IMR-90 (cell line): Measurements from ENCODE around the gene MAEA. TPM values are rescaled to one million over a fixed set of nuclear protein-coding genes. Genes with fewer than 3 reads are reported as not detected.

Source experiments
- ATAC-seq: fragments of 200-7000 bp; cut with Tn5 transposase; 2 replicates; pipeline ENCODE4 v1.9.1; 2020; ENCODE audit warnings: low read depth, mild to moderate bottlenecking, moderate library complexity
- BruUV-seq: library from RNA; stranded (reverse); fragments of 400-500 nt; replicated peaks from 2 replicates; lab custom pipeline; 2021; lab: Mats Ljungman, UMichigan
- CTCF ChIA-PET: fragments of 300-600 bp; formaldehyde crosslinking; extraction: SDS; loops from one replicate; lab custom pipeline; 2021; ENCODE audit warnings: antibody characterized with exemption; lab: Yijun Ruan, JAX
- POLR2A ChIA-PET: fragments of 300-600 bp; sonication (Branson Sonifier 250); formaldehyde crosslinking; loops from one replicate; lab custom pipeline; 2022; ENCODE audit warnings: antibody characterized with exemption; ENCODE audit not compliant: unreplicated experiment; lab: Charles Lee
- DNase-seq: peaks from one replicate; pipeline ENCODE4 v3.0.0; 2013
- H2AFZ ChIP-seq: replicated peaks from 2 replicates; pipeline ENCODE3; 2013; ENCODE audit warnings: low read length, mild to moderate bottlenecking; ENCODE audit not compliant: poor library complexity
- H2AK5ac ChIP-seq: 2 replicates; pipeline ENCODE4 v1.6.1; 2013; ENCODE audit warnings: low read depth, low read length, inconsistent platforms
- H2AK9ac ChIP-seq: replicated peaks from 2 replicates; pipeline ENCODE3; 2013; ENCODE audit warnings: mild to moderate bottlenecking, low read depth, low read length, moderate library complexity; ENCODE audit not compliant: poor library complexity
- H2BK120ac ChIP-seq: 2 replicates; pipeline ENCODE4 v1.6.1; 2013; ENCODE audit warnings: low read depth, low read length, inconsistent platforms
- H2BK15ac ChIP-seq: 3 replicates; pipeline ENCODE4 v1.6.1; 2013; ENCODE audit warnings: low read depth, low read length, inconsistent platforms
- H2BK20ac ChIP-seq: 2 replicates; pipeline ENCODE4 v1.6.1; 2013; ENCODE audit warnings: low read depth, mild to moderate bottlenecking, inconsistent platforms, low read length, moderate library complexity
- H2BK5ac ChIP-seq: 2 replicates; pipeline ENCODE4 v1.6.1; 2013; ENCODE audit warnings: mild to moderate bottlenecking, low read depth, low read length, inconsistent platforms; ENCODE audit not compliant: poor library complexity, severe bottlenecking
- H3K14ac ChIP-seq: replicated peaks from 2 replicates; pipeline ENCODE4 v1.6.1; 2013; ENCODE audit warnings: low read depth, low read length, inconsistent platforms
- H3K18ac ChIP-seq: 2 replicates; pipeline ENCODE4 v1.6.1; 2013; ENCODE audit warnings: low read depth, low read length, control low read depth
- H3K23ac ChIP-seq: 2 replicates; pipeline ENCODE4 v1.6.1; 2013; ENCODE audit warnings: low read depth, low read length, inconsistent platforms
- H3K27ac ChIP-seq: 2 replicates; pipeline ENCODE4 v1.5.1; 2013; ENCODE audit warnings: mild to moderate bottlenecking, control low read depth, low read length; ENCODE audit not compliant: insufficient read depth
- H3K27me3 ChIP-seq: 2 replicates; pipeline ENCODE4 v1.6.1; 2013; ENCODE audit warnings: low read length; ENCODE audit not compliant: control insufficient read depth, insufficient read depth
- H3K36me3 ChIP-seq: 2 replicates; pipeline ENCODE4 v1.6.1; 2013; ENCODE audit warnings: low read length, mixed read lengths; ENCODE audit not compliant: control insufficient read depth, insufficient read depth
- H3K4ac ChIP-seq: 2 replicates; pipeline ENCODE4 v1.6.1; 2013; ENCODE audit warnings: low read depth, low read length, inconsistent platforms
- H3K4me1 ChIP-seq: 2 replicates; pipeline ENCODE4 v1.6.1; 2013; ENCODE audit warnings: low read length, mixed read lengths; ENCODE audit not compliant: control insufficient read depth, insufficient read depth
- H3K4me2 ChIP-seq: 2 replicates; pipeline ENCODE4 v1.6.1; 2013; ENCODE audit warnings: low read depth, mild to moderate bottlenecking, control low read depth, low read length, moderate library complexity
- H3K4me3 ChIP-seq: 2 replicates; pipeline ENCODE4 v1.5.1; 2013; ENCODE audit warnings: low read depth, mild to moderate bottlenecking, control low read depth, low read length, moderate library complexity; ENCODE audit not compliant: insufficient read depth
- H3K56ac ChIP-seq: 2 replicates; pipeline ENCODE4 v1.6.1; 2013; ENCODE audit warnings: low read length, inconsistent platforms; ENCODE audit not compliant: insufficient read depth; ENCODE audit errors: extremely low read depth
- H3K79me1 ChIP-seq, 2 experiments: 2 replicates each; pipeline ENCODE4 v1.6.1; 2013; ENCODE audit warnings: low read length in 2 of 2, inconsistent platforms in 1 of 2, low read depth in 1 of 2
- H3K9ac ChIP-seq: 2 replicates; pipeline ENCODE4 v1.6.1; 2013; ENCODE audit warnings: low read depth, low read length, control low read depth
- H3K9me1 ChIP-seq: 2 replicates; pipeline ENCODE4 v1.6.1; 2013; ENCODE audit warnings: low read length, inconsistent platforms; ENCODE audit not compliant: insufficient read depth
- H3K9me3 ChIP-seq: 2 replicates; pipeline ENCODE4 v1.6.1; 2013; ENCODE audit warnings: low read length; ENCODE audit not compliant: control insufficient read depth, insufficient read depth
- H4K20me1 ChIP-seq: 2 replicates; pipeline ENCODE4 v1.6.1; 2013; ENCODE audit warnings: low read length, inconsistent platforms; ENCODE audit not compliant: insufficient read depth
- H4K5ac ChIP-seq: 2 replicates; pipeline ENCODE4 v1.6.1; 2013; ENCODE audit warnings: mild to moderate bottlenecking, low read depth, low read length, control low read depth
- H4K8ac ChIP-seq, 2 experiments: 2 replicates each; pipeline ENCODE4 v1.6.1; 2013; ENCODE audit warnings: low read depth in 2 of 2, low read length in 2 of 2, control low read depth in 1 of 2, inconsistent platforms in 1 of 2
- H4K91ac ChIP-seq: 2 replicates; pipeline ENCODE4 v1.6.1; 2013; ENCODE audit warnings: low read depth, low read length, inconsistent platforms; ENCODE audit not compliant: insufficient read depth
- BHLHE40 ChIP-seq: fragments of 150-350 bp; IDR thresholded peaks from 2 replicates; pipeline ENCODE4 v1.6.1; 2016; ENCODE audit warnings: mild to moderate bottlenecking, low read depth, low read length
- CHD1 ChIP-seq: IDR thresholded peaks from 2 replicates; pipeline ENCODE4 v1.6.1; 2012; ENCODE audit warnings: low read depth, low read length, improper control_type of control experiment
- ELK1 ChIP-seq: fragments of 150-350 bp; IDR thresholded peaks from 2 replicates; pipeline ENCODE4 v1.6.1; 2016; ENCODE audit warnings: low read depth, mild to moderate bottlenecking, low read length, moderate library complexity, borderline replicate concordance
- MAFK ChIP-seq: IDR thresholded peaks from 2 replicates; pipeline ENCODE4 v1.6.1; 2012; ENCODE audit warnings: low read depth, low read length, improper control_type of control experiment
- MAZ ChIP-seq: IDR thresholded peaks from 2 replicates; pipeline ENCODE4 v1.6.1; 2012; ENCODE audit warnings: low read depth, mild to moderate bottlenecking, low read length, improper control_type of control experiment, moderate library complexity, borderline replicate concordance
- MXI1 ChIP-seq: IDR thresholded peaks from 2 replicates; pipeline ENCODE4 v1.6.1; 2012; ENCODE audit warnings: low read depth, mild to moderate bottlenecking, low read length, moderate library complexity, borderline replicate concordance
- NFE2L2 ChIP-seq: fragments of 150-350 bp; IDR thresholded peaks from 2 replicates; pipeline ENCODE4 v1.6.1; 2016; ENCODE audit warnings: low read depth, mild to moderate bottlenecking, low read length
- POLR2A ChIP-seq: IDR thresholded peaks from 2 replicates; pipeline ENCODE4 v1.6.1; 2012; ENCODE audit warnings: mild to moderate bottlenecking, low read depth, low read length
- RAD21 ChIP-seq: IDR thresholded peaks from 2 replicates; pipeline ENCODE4 v1.6.1; 2012; ENCODE audit warnings: low read length, improper control_type of control experiment
- RCOR1 ChIP-seq: IDR thresholded peaks from 2 replicates; pipeline ENCODE4 v1.6.1; 2012; ENCODE audit warnings: mild to moderate bottlenecking, low read length, improper control_type of control experiment; ENCODE audit not compliant: insufficient replicate concordance
- RFX5 ChIP-seq: IDR thresholded peaks from 2 replicates; pipeline ENCODE4 v1.8.0; 2012; ENCODE audit warnings: low read depth, mild to moderate bottlenecking, low read length, moderate library complexity
- SMC3 ChIP-seq: fragments of 150-350 bp; IDR thresholded peaks from 2 replicates; pipeline ENCODE4 v1.6.1; 2016; ENCODE audit warnings: low read depth, mild to moderate bottlenecking, antibody characterized with exemption, low read length, moderate library complexity
- USF2 ChIP-seq: fragments of 150-350 bp; IDR thresholded peaks from 2 replicates; pipeline ENCODE4 v1.6.1; 2017; ENCODE audit warnings: mild to moderate bottlenecking, antibody characterized with exemption, low read length, low read depth
- WGBS, 2 experiments: methylation state at CpG; one replicate each; pipeline versions ENCODE4 v1.1.5 to v1.1.7; 2013; ENCODE audit warnings: missing lambda C conversion rate in 2 of 2; ENCODE audit not compliant: insufficient read length in 1 of 2; ENCODE audit errors: extremely low coverage in 2 of 2; 5-methylcytosine and 5-hydroxymethylcytosine counted together
- dilution Hi-C: fragments of 300-500 bp; cut with HindIII; formaldehyde crosslinking; loops from one replicate; pipeline ENCODE4 v1.14.3; 2018; ENCODE audit warnings: low sequenced_read_pairs; ENCODE audit not compliant: unreplicated experiment
- in situ Hi-C: fragments of 300-500 bp; cut with MboI; formaldehyde crosslinking; loops from 3 replicates; pipeline ENCODE4 v1.14.3; 2019; ENCODE audit warnings: low sequenced_read_pairs, inconsistent platforms, mixed read lengths
- intact Hi-C: fragments of 100-400 bp; cut with micrococcal nuclease; formaldehyde crosslinking; loops from 2 replicates; pipeline ENCODE4 v1.10.0; 2022
- polyA plus RNA-seq, 3 experiments: library from polyadenylated mRNA; depleted of rRNA; stranded (reverse); fragments of >200 nt; gene quantifications; 2 replicates each; pipeline ENCODE4 v1.2.3, GENCODE V29; 2012; ENCODE audit warnings: low replicate concordance in 1 of 3
- total RNA-seq: library from RNA; depleted of rRNA; stranded (reverse); fragments of >200 nt; gene quantifications from 2 replicates; pipeline ENCODE4 v1.2.3, GENCODE V29; 2012

The MAEA gene
- total and polyA plus RNA-seq, 2 of the 4 experiments (the other 2 are of a cell fraction), result 61.5 to 108 TPM

DNA sequence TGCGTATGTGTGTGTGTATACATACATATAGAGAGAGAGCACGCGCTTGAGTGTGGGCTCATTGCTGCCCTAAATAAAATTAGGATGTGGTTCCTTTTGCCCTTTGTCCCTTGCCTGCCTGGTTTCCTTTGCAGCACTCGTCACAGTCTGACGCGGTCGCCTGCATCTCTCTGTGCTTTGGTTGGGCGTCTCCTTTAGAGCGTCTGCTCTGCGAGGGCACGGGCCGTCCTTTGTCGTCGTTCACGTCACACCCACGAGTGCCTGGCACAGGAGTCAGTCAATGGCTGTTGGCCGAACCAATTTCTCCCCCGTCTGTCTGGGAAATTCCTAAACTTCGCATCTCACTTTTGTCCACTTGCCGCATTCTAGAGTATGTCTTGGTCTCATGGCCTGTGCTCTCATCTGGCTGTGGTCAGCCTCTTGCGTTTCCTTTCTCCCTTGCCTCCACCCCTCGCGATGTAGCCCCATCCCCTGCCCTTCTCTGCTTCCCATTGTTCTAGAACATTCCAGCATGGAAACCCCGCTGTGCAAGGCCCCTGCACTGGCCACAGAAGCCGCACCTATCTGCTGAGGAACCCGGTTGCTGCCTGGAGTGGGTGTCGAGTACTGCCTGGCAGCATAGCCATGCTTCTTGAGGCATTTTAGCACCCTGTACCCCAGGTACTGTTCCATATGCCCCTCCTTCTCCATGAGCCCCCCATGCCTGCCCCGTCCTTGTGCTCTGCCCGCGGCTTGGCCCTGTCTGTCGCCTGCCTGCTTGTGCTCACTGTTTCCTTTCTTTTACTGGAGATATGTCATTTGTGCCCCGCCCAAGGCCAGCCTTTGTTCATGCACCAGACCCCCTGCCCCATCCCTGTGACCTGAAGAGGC lies 8.0 kb downstream of the MAEA start:
- no peak overlapping the region for H2BK20ac ChIP-seq
- POLR2A ChIA-PET, result no interaction called here
- H3K9me1 ChIP-seq, result peaks cover 14% of the 10 kb centered on the region; the same call in 1 of the 2 replicates
- H3K14ac ChIP-seq, result no peak overlapping the region
- WGBS, 2 experiments, result 86% methylated on average over 28 of the region's 32 CpGs; no CpG with 5 or more reads in 1 of the 2 experiments
- CTCF ChIA-PET, result no interaction called here
- H2AFZ ChIP-seq, result no peak overlapping the region
- no peak overlapping the region for H4K5ac ChIP-seq
- in situ Hi-C loops, result no loop called here
- no peak overlapping the region for H3K18ac ChIP-seq
- peaks cover 28% of the 10 kb centered on the region; the same call in 1 of the 2 replicates for H3K36me3 ChIP-seq
- ATAC-seq, result no peak
- peaks cover 2% of the 10 kb centered on the region; the same call in 1 of the 2 replicates for H3K4me1 ChIP-seq
- H3K9ac ChIP-seq, result no peak overlapping the region
- no peak overlapping the region for H3K27ac ChIP-seq
- no peak overlapping the region for H4K8ac ChIP-seq
- H3K4ac ChIP-seq, result no peak overlapping the region
- no TSS peak for BruUV-seq
- H3K4me3 ChIP-seq, result no peak overlapping the region
- H2BK5ac ChIP-seq, result no peak overlapping the region
- H3K23ac ChIP-seq, result no peak overlapping the region
- no peak overlapping the region for H3K56ac ChIP-seq
- DNase-seq, result no peak
- no peak overlapping the region for H3K4me2 ChIP-seq
- H3K9me3 ChIP-seq, result no peaks in the 10 kb centered on the region
- H2AK5ac ChIP-seq, result no peak overlapping the region
- peaks cover 86% of the 10 kb centered on the region for H4K20me1 ChIP-seq
- H2BK15ac ChIP-seq, result no peak overlapping the region
- H4K91ac ChIP-seq, result no peak overlapping the region
- TF ChIP-seq MXI1 (no peak), CHD1 (no peak), SMC3 (no peak), NFE2L2 (no peak), USF2 (no peak), POLR2A (no peak), ELK1 (no peak), RFX5 (no peak), RCOR1 (no peak), MAFK (no peak), RAD21 (no peak), BHLHE40 (no peak), MAZ (no peak)
- H2AK9ac ChIP-seq, result no peak overlapping the region
- H3K79me1 ChIP-seq, result peaks cover 9 to 68% of the 10 kb centered on the region in 2 experiments
- dilution Hi-C loops, result no loop called here
- intact Hi-C loops, result no loop called here
- H3K27me3 ChIP-seq, result no peaks in the 10 kb centered on the region
- H2BK120ac ChIP-seq, result no peak overlapping the region
